Measurements from ENCODE around the gene HSF5. TPM values are rescaled to one million over a fixed set of nuclear protein-coding genes. Genes with fewer than 3 reads are reported as not detected.

The HSF5 gene
- total RNA-seq, 1 experiment from 2014 or later, result not detected

Other genes with a start within 250 kb of the HSF5 start
- not detected in 2 replicates for gene LPO, start 249.8 kb downstream of the HSF5 start, total RNA-seq (2014; rRNA removed; shearing (Covaris generic))
- not detected in 2 replicates for gene MPO, start 207.5 kb downstream of the HSF5 start, total RNA-seq (2014; rRNA removed; shearing (Covaris generic))
- gene TSPOAP1, start 159.6 kb downstream of the HSF5 start, total RNA-seq (2014; rRNA removed; shearing (Covaris generic)), result 0.86 and 2.4 TPM in 2 replicates
- gene SUPT4H1, start 136.2 kb downstream of the HSF5 start, total RNA-seq (2014; rRNA removed; shearing (Covaris generic)), result 53.0 and 60.0 TPM in 2 replicates
- gene RNF43, start 70.9 kb downstream of the HSF5 start, total RNA-seq (2014; rRNA removed; shearing (Covaris generic)), result 113 and 136 TPM in 2 replicates
- gene MTMR4, start 26.2 kb upstream of the HSF5 start, total RNA-seq (2014; rRNA removed; shearing (Covaris generic)), result 39.1 and 50.0 TPM in 2 replicates
- 0.03 TPM in 1 of 2 replicates, not detected in the other for gene TEX14, start 203.6 kb upstream of the HSF5 start, total RNA-seq (2014; rRNA removed; shearing (Covaris generic))
- gene RAD51C, start 204.2 kb upstream of the HSF5 start, total RNA-seq (2014; rRNA removed; shearing (Covaris generic)), result 13.0 and 13.4 TPM in 2 replicates